IMR-90 (cell line): Measurements from ENCODE around the gene EME2. TPM values are rescaled to one million over a fixed set of nuclear protein-coding genes. Genes with fewer than 3 reads are reported as not detected.
"Not testable (repeated sequence)": the region's sequence is repeated elsewhere in the genome, so short reads cannot be mapped to it uniquely, and the experiment has no call there.

Source experiments
- ATAC-seq: fragments of 200-7000 bp; cut with Tn5 transposase; 2 replicates; pipeline ENCODE4 v1.9.1; 2020; ENCODE audit warnings: low read depth, mild to moderate bottlenecking, moderate library complexity
- BruUV-seq: library from RNA; stranded (reverse); fragments of 400-500 nt; replicated peaks from 2 replicates; lab custom pipeline; 2021; lab: Mats Ljungman, UMichigan
- CTCF ChIA-PET: fragments of 300-600 bp; formaldehyde crosslinking; extraction: SDS; loops from one replicate; lab custom pipeline; 2021; ENCODE audit warnings: antibody characterized with exemption; lab: Yijun Ruan, JAX
- POLR2A ChIA-PET: fragments of 300-600 bp; sonication (Branson Sonifier 250); formaldehyde crosslinking; loops from one replicate; lab custom pipeline; 2022; ENCODE audit warnings: antibody characterized with exemption; ENCODE audit not compliant: unreplicated experiment; lab: Charles Lee
- DNase-seq: peaks from one replicate; pipeline ENCODE4 v3.0.0; 2013
- H2AFZ ChIP-seq: replicated peaks from 2 replicates; pipeline ENCODE3; 2013; ENCODE audit warnings: low read length, mild to moderate bottlenecking; ENCODE audit not compliant: poor library complexity
- H2AK5ac ChIP-seq: 2 replicates; pipeline ENCODE4 v1.6.1; 2013; ENCODE audit warnings: low read depth, low read length, inconsistent platforms
- H2AK9ac ChIP-seq: replicated peaks from 2 replicates; pipeline ENCODE3; 2013; ENCODE audit warnings: mild to moderate bottlenecking, low read depth, low read length, moderate library complexity; ENCODE audit not compliant: poor library complexity
- H2BK120ac ChIP-seq: 2 replicates; pipeline ENCODE4 v1.6.1; 2013; ENCODE audit warnings: low read depth, low read length, inconsistent platforms
- H2BK15ac ChIP-seq: 3 replicates; pipeline ENCODE4 v1.6.1; 2013; ENCODE audit warnings: low read depth, low read length, inconsistent platforms
- H2BK20ac ChIP-seq: 2 replicates; pipeline ENCODE4 v1.6.1; 2013; ENCODE audit warnings: low read depth, mild to moderate bottlenecking, inconsistent platforms, low read length, moderate library complexity
- H2BK5ac ChIP-seq: 2 replicates; pipeline ENCODE4 v1.6.1; 2013; ENCODE audit warnings: mild to moderate bottlenecking, low read depth, low read length, inconsistent platforms; ENCODE audit not compliant: poor library complexity, severe bottlenecking
- H3K14ac ChIP-seq: replicated peaks from 2 replicates; pipeline ENCODE4 v1.6.1; 2013; ENCODE audit warnings: low read depth, low read length, inconsistent platforms
- H3K18ac ChIP-seq: 2 replicates; pipeline ENCODE4 v1.6.1; 2013; ENCODE audit warnings: low read depth, low read length, control low read depth
- H3K23ac ChIP-seq: 2 replicates; pipeline ENCODE4 v1.6.1; 2013; ENCODE audit warnings: low read depth, low read length, inconsistent platforms
- H3K27ac ChIP-seq: 2 replicates; pipeline ENCODE4 v1.5.1; 2013; ENCODE audit warnings: mild to moderate bottlenecking, control low read depth, low read length; ENCODE audit not compliant: insufficient read depth
- H3K27me3 ChIP-seq: 2 replicates; pipeline ENCODE4 v1.6.1; 2013; ENCODE audit warnings: low read length; ENCODE audit not compliant: control insufficient read depth, insufficient read depth
- H3K36me3 ChIP-seq: 2 replicates; pipeline ENCODE4 v1.6.1; 2013; ENCODE audit warnings: low read length, mixed read lengths; ENCODE audit not compliant: control insufficient read depth, insufficient read depth
- H3K4ac ChIP-seq: 2 replicates; pipeline ENCODE4 v1.6.1; 2013; ENCODE audit warnings: low read depth, low read length, inconsistent platforms
- H3K4me1 ChIP-seq: 2 replicates; pipeline ENCODE4 v1.6.1; 2013; ENCODE audit warnings: low read length, mixed read lengths; ENCODE audit not compliant: control insufficient read depth, insufficient read depth
- H3K4me2 ChIP-seq: 2 replicates; pipeline ENCODE4 v1.6.1; 2013; ENCODE audit warnings: low read depth, mild to moderate bottlenecking, control low read depth, low read length, moderate library complexity
- H3K4me3 ChIP-seq: 2 replicates; pipeline ENCODE4 v1.5.1; 2013; ENCODE audit warnings: low read depth, mild to moderate bottlenecking, control low read depth, low read length, moderate library complexity; ENCODE audit not compliant: insufficient read depth
- H3K56ac ChIP-seq: 2 replicates; pipeline ENCODE4 v1.6.1; 2013; ENCODE audit warnings: low read length, inconsistent platforms; ENCODE audit not compliant: insufficient read depth; ENCODE audit errors: extremely low read depth
- H3K79me1 ChIP-seq, 2 experiments: 2 replicates each; pipeline ENCODE4 v1.6.1; 2013; ENCODE audit warnings: low read length in 2 of 2, inconsistent platforms in 1 of 2, low read depth in 1 of 2
- H3K9ac ChIP-seq: 2 replicates; pipeline ENCODE4 v1.6.1; 2013; ENCODE audit warnings: low read depth, low read length, control low read depth
- H3K9me1 ChIP-seq: 2 replicates; pipeline ENCODE4 v1.6.1; 2013; ENCODE audit warnings: low read length, inconsistent platforms; ENCODE audit not compliant: insufficient read depth
- H3K9me3 ChIP-seq: 2 replicates; pipeline ENCODE4 v1.6.1; 2013; ENCODE audit warnings: low read length; ENCODE audit not compliant: control insufficient read depth, insufficient read depth
- H4K20me1 ChIP-seq: 2 replicates; pipeline ENCODE4 v1.6.1; 2013; ENCODE audit warnings: low read length, inconsistent platforms; ENCODE audit not compliant: insufficient read depth
- H4K5ac ChIP-seq: 2 replicates; pipeline ENCODE4 v1.6.1; 2013; ENCODE audit warnings: mild to moderate bottlenecking, low read depth, low read length, control low read depth
- H4K8ac ChIP-seq, 2 experiments: 2 replicates each; pipeline ENCODE4 v1.6.1; 2013; ENCODE audit warnings: low read depth in 2 of 2, low read length in 2 of 2, control low read depth in 1 of 2, inconsistent platforms in 1 of 2
- H4K91ac ChIP-seq: 2 replicates; pipeline ENCODE4 v1.6.1; 2013; ENCODE audit warnings: low read depth, low read length, inconsistent platforms; ENCODE audit not compliant: insufficient read depth
- WGBS, 2 experiments: methylation state at CpG; one replicate each; pipeline versions ENCODE4 v1.1.5 to v1.1.7; 2013; ENCODE audit warnings: missing lambda C conversion rate in 2 of 2; ENCODE audit not compliant: insufficient read length in 1 of 2; ENCODE audit errors: extremely low coverage in 2 of 2; 5-methylcytosine and 5-hydroxymethylcytosine counted together
- dilution Hi-C: fragments of 300-500 bp; cut with HindIII; formaldehyde crosslinking; loops from one replicate; pipeline ENCODE4 v1.14.3; 2018; ENCODE audit warnings: low sequenced_read_pairs; ENCODE audit not compliant: unreplicated experiment
- in situ Hi-C: fragments of 300-500 bp; cut with MboI; formaldehyde crosslinking; loops from 3 replicates; pipeline ENCODE4 v1.14.3; 2019; ENCODE audit warnings: low sequenced_read_pairs, inconsistent platforms, mixed read lengths
- intact Hi-C: fragments of 100-400 bp; cut with micrococcal nuclease; formaldehyde crosslinking; loops from 2 replicates; pipeline ENCODE4 v1.10.0; 2022
- polyA plus RNA-seq, 3 experiments: library from polyadenylated mRNA; depleted of rRNA; stranded (reverse); fragments of >200 nt; gene quantifications; 2 replicates each; pipeline ENCODE4 v1.2.3, GENCODE V29; 2012; ENCODE audit warnings: low replicate concordance in 1 of 3
- total RNA-seq: library from RNA; depleted of rRNA; stranded (reverse); fragments of >200 nt; gene quantifications from 2 replicates; pipeline ENCODE4 v1.2.3, GENCODE V29; 2012

Gene EME2
- total and polyA plus RNA-seq, 2 of the 4 experiments (the other 2 are of a cell fraction): 1.3 to 9.6 TPM

DNA sequence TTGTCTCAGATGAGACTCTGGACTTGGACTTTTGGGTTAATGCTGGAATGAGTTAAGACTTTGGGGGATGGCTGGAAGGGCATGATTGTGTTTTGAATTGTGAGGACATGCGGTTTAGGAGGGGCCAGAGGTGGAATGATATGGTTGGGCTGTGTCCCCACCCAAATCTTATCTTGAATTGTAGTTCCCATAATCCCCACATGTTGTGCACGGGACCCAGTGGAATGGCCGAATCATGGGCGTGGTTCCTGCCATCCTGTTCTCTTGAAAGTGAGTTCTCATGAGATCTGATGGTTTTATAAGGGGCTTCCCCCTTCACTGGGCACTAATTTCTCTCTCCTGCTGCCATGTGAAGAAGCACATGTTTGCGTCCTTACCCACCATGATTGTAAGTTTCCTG is 26.7 kb downstream of the EME2 start:
- not testable (repeated sequence) for H2BK15ac ChIP-seq, ATAC-seq

More for the DNA sequence above, 26.7 kb downstream of the EME2 start:
- H4K8ac ChIP-seq, in situ Hi-C loops, H3K4me1 ChIP-seq, dilution Hi-C loops, H2BK5ac ChIP-seq, H3K4me2 ChIP-seq, intact Hi-C loops, H2BK120ac ChIP-seq, H3K36me3 ChIP-seq, BruUV-seq, DNase-seq, H3K14ac ChIP-seq, H3K9ac ChIP-seq, H3K4ac ChIP-seq, H3K18ac ChIP-seq, H3K9me1 ChIP-seq, H2AK9ac ChIP-seq, POLR2A ChIA-PET, H4K91ac ChIP-seq, H3K23ac ChIP-seq, H2AK5ac ChIP-seq, H3K9me3 ChIP-seq, CTCF ChIA-PET, H3K27me3 ChIP-seq, H3K56ac ChIP-seq, H2BK20ac ChIP-seq, H3K27ac ChIP-seq, H2AFZ ChIP-seq, H4K20me1 ChIP-seq, H3K4me3 ChIP-seq, H4K5ac ChIP-seq, H3K79me1 ChIP-seq: not testable (repeated sequence)
- WGBS, 2 experiments: 100% methylated on average over 1 of the region's 5 CpGs; no CpG with 5 or more reads in 1 of the 2 experiments
